H9 (cell line): ENCODE data around the gene LNX2. TPM values are rescaled to one million over a fixed set of nuclear protein-coding genes. Genes with fewer than 3 reads are reported as not detected.

Source experiments
- DNase-seq: peaks from one replicate; pipeline ENCODE4 v3.0.0-alpha.2; 2017
- H2AFZ ChIP-seq: one replicate; pipeline ENCODE4 v1.6.1; 2013; ENCODE audit warnings: mild to moderate bottlenecking, low read length, control low read depth, moderate library complexity
- H2AK5ac ChIP-seq: 2 replicates; pipeline ENCODE4 v1.6.1; 2013; ENCODE audit warnings: low read length, control low read depth, mixed read lengths; ENCODE audit not compliant: insufficient read length
- H2BK120ac ChIP-seq: one replicate; pipeline ENCODE4 v1.6.1; 2013; ENCODE audit warnings: low read depth, mild to moderate bottlenecking, low read length, control low read depth, inconsistent platforms; ENCODE audit not compliant: poor library complexity, severe bottlenecking
- H2BK12ac ChIP-seq: 2 replicates; pipeline ENCODE4 v1.6.1; 2013; ENCODE audit warnings: low read length, control low read depth, mixed read lengths, low read depth; ENCODE audit not compliant: insufficient read length
- H2BK15ac ChIP-seq: 2 replicates; pipeline ENCODE4 v1.6.1; 2013; ENCODE audit warnings: low read depth, low read length, control low read depth
- H2BK20ac ChIP-seq: one replicate; pipeline ENCODE4 v1.6.1; 2013; ENCODE audit warnings: low read depth, mild to moderate bottlenecking, low read length, control low read depth, inconsistent platforms; ENCODE audit not compliant: poor library complexity, severe bottlenecking
- H2BK5ac ChIP-seq: 2 replicates; pipeline ENCODE4 v1.6.1; 2013; ENCODE audit warnings: low read length, control low read depth, mixed read lengths; ENCODE audit not compliant: insufficient read length
- H3K14ac ChIP-seq: 2 replicates; pipeline ENCODE4 v1.6.1; 2013; ENCODE audit warnings: low read length, control low read depth; ENCODE audit not compliant: insufficient read depth
- H3K18ac ChIP-seq: 2 replicates; pipeline ENCODE4 v1.6.1; 2013; ENCODE audit warnings: low read depth, mild to moderate bottlenecking, mixed read lengths, low read length, control low read depth; ENCODE audit not compliant: insufficient read length
- H3K23ac ChIP-seq: 2 replicates; pipeline ENCODE4 v1.6.1; 2013; ENCODE audit warnings: low read length, control low read depth, mixed read lengths, low read depth; ENCODE audit not compliant: insufficient read length
- H3K23me2 ChIP-seq: 2 replicates; pipeline ENCODE4 v1.6.1; 2013; ENCODE audit warnings: low read depth, mild to moderate bottlenecking, mixed read lengths, low read length, control low read depth; ENCODE audit not compliant: insufficient read length, poor library complexity, severe bottlenecking
- H3K27ac ChIP-seq: 2 replicates; pipeline ENCODE4 v1.5.1; 2013; ENCODE audit warnings: low read length, control low read depth, mixed read lengths, low read depth; ENCODE audit not compliant: insufficient read length
- H3K27me3 ChIP-seq: 2 replicates; pipeline ENCODE4 v1.6.1; 2013; ENCODE audit warnings: low read length, control low read depth, inconsistent platforms; ENCODE audit not compliant: insufficient read depth
- H3K4ac ChIP-seq: 2 replicates; pipeline ENCODE4 v1.6.1; 2013; ENCODE audit warnings: low read depth, mild to moderate bottlenecking, control low read depth, inconsistent platforms, low read length, moderate library complexity
- H3K4me1 ChIP-seq: 2 replicates; pipeline ENCODE4 v1.6.1; 2013; ENCODE audit warnings: low read length, control low read depth, inconsistent platforms; ENCODE audit not compliant: insufficient read depth
- H3K4me2 ChIP-seq: 2 replicates; pipeline ENCODE4 v1.6.1; 2013; ENCODE audit warnings: low read length, control low read depth, mixed read lengths; ENCODE audit not compliant: insufficient read length, insufficient read depth
- H3K56ac ChIP-seq: 2 replicates; pipeline ENCODE4 v1.6.1; 2013; ENCODE audit warnings: low read depth, mild to moderate bottlenecking, mixed read lengths, low read length, control low read depth; ENCODE audit not compliant: insufficient read length
- H3K79me1 ChIP-seq: 2 replicates; pipeline ENCODE4 v1.6.1; 2013; ENCODE audit warnings: low read depth, mild to moderate bottlenecking, moderate library complexity, low read length, control low read depth, inconsistent platforms; ENCODE audit not compliant: insufficient read depth, poor library complexity, severe bottlenecking
- H3K79me2 ChIP-seq: 2 replicates; pipeline ENCODE4 v1.6.1; 2013; ENCODE audit warnings: low read length, control low read depth, inconsistent platforms; ENCODE audit not compliant: insufficient read depth
- H3K9ac ChIP-seq: 2 replicates; pipeline ENCODE4 v1.6.1; 2013; ENCODE audit warnings: low read length, control low read depth, mixed read lengths; ENCODE audit not compliant: insufficient read length; ENCODE audit errors: extremely low read depth
- H3K9me3 ChIP-seq: one replicate; pipeline ENCODE4 v1.6.1; 2013; ENCODE audit warnings: low read depth, low read length, inconsistent platforms; ENCODE audit not compliant: control insufficient read depth
- H3T11ph ChIP-seq: one replicate; pipeline ENCODE4 v1.6.1; 2013; ENCODE audit warnings: mild to moderate bottlenecking, low read length, control low read depth, inconsistent platforms
- H4K20me1 ChIP-seq: one replicate; pipeline ENCODE4 v1.6.1; 2013; ENCODE audit not compliant: control insufficient read depth, insufficient read length, insufficient read depth
- H4K5ac ChIP-seq: 2 replicates; pipeline ENCODE4 v1.6.1; 2013; ENCODE audit warnings: low read depth, mild to moderate bottlenecking, mixed read lengths, low read length, control low read depth; ENCODE audit not compliant: insufficient read length
- H4K8ac ChIP-seq: replicated peaks from 2 replicates; pipeline ENCODE4 v1.6.1; 2013; ENCODE audit warnings: low read length, control low read depth, mixed read lengths, low read depth; ENCODE audit not compliant: insufficient read length
- H4K91ac ChIP-seq: 2 replicates; pipeline ENCODE4 v1.6.1; 2013; ENCODE audit warnings: low read depth, mild to moderate bottlenecking, moderate library complexity, mixed read lengths, low read length, control low read depth; ENCODE audit not compliant: insufficient read length
- H3K27ac Mint-ChIP-seq, 3 experiments: 2 replicates in 2 of 3; 3 replicates in 1 of 3; pipeline ENCODE4 v1.8.0; 2020 to 2021; ENCODE audit warnings: mixed read lengths in 3 of 3, mild to moderate bottlenecking in 1 of 3, moderate library complexity in 1 of 3
- H3K27me3 Mint-ChIP-seq: 2 replicates; pipeline ENCODE4 v1.8.0; 2021; ENCODE audit warnings: low read depth, mild to moderate bottlenecking, moderate library complexity, mixed read lengths
- H3K36me3 Mint-ChIP-seq, 3 experiments: 2 replicates in 2 of 3; 3 replicates in 1 of 3; pipeline ENCODE4 v1.8.0; 2020 to 2021; ENCODE audit warnings: low read depth in 3 of 3, mixed read lengths in 3 of 3; ENCODE audit not compliant: insufficient read depth in 1 of 3
- H3K4me1 Mint-ChIP-seq, 2 experiments: 2 replicates each; pipeline ENCODE4 v1.8.0; 2020; ENCODE audit warnings: mixed read lengths in 2 of 2
- H3K4me3 Mint-ChIP-seq, 2 experiments: 2 replicates in 1 of 2; 3 replicates in 1 of 2; pipeline ENCODE4 v1.8.0; 2020 to 2021; ENCODE audit warnings: mild to moderate bottlenecking in 2 of 2, mixed read lengths in 2 of 2, moderate library complexity in 1 of 2
- H3K9me3 Mint-ChIP-seq, 2 experiments: 2 replicates in 1 of 2; 3 replicates in 1 of 2; pipeline ENCODE4 v1.8.0; 2020; ENCODE audit warnings: mild to moderate bottlenecking in 2 of 2, mixed read lengths in 2 of 2, moderate library complexity in 1 of 2
- CTCF ChIP-seq: fragments of 200-600 bp; sonication (generic); conservative IDR thresholded peaks from 3 replicates; pipeline ENCODE4 v1.8.0; 2021; ENCODE audit warnings: antibody characterized with exemption, mild to moderate bottlenecking
- WGBS: extraction: QIAGEN DNeasy Blood & Tissue Kit; methylation state at CpG from one replicate; pipeline ENCODE4 v1.1.7; 2013; ENCODE audit warnings: missing lambda C conversion rate, low lambda C conversion rate, mixed read lengths; ENCODE audit not compliant: insufficient read length; ENCODE audit errors: extremely low coverage; 5-methylcytosine and 5-hydroxymethylcytosine counted together
- total RNA-seq: library from RNA; stranded (reverse); gene quantifications from 2 replicates; pipeline ENCODE4 v1.2.1, GENCODE V29; 2021

Gene LNX2
- total RNA-seq, 1 experiment from 2014 or later, result 12.4 TPM

GRCh38 chr13:27508802-27509201 is 111.5 kb downstream of the LNX2 start:
- Mint-ChIP-seq H3K27ac (0 out of 7 replicates have a peak overlapping the region, but pooled peaks of 1 of the 3 experiments have one; percentile 18), H3K9me3 (no peaks in the 10 kb centered on the region), H3K4me1 (no peaks in the 10 kb centered on the region), H3K27me3 (peaks cover 19% of the 10 kb centered on the region), H3K36me3 (no peaks in the 10 kb centered on the region), H3K4me3 (no peak overlapping the region)
- no peak for TF ChIP-seq CTCF
- no peak overlapping the region for H2BK120ac ChIP-seq
- no peak overlapping the region for H3K27ac ChIP-seq
- no peaks in the 10 kb centered on the region for H4K20me1 ChIP-seq
- no peak overlapping the region for H3K4me2 ChIP-seq
- H3K9ac ChIP-seq, result no peak overlapping the region
- no peak overlapping the region for H2BK5ac ChIP-seq
- no peak overlapping the region for H2AFZ ChIP-seq
- H3K79me1 ChIP-seq, result no peaks in the 10 kb centered on the region
- H4K91ac ChIP-seq, result no peak overlapping the region
- no CpG with 5 or more reads among the region's 9 CpGs for WGBS
- no peak overlapping the region for H3K56ac ChIP-seq
- no peak overlapping the region for H3K14ac ChIP-seq
- DNase-seq, result no peak
- H3K18ac ChIP-seq, result no peak overlapping the region
- no peak overlapping the region for H2BK12ac ChIP-seq
- no peak overlapping the region for H3T11ph ChIP-seq
- H4K5ac ChIP-seq, result no peak overlapping the region
- no peak overlapping the region for H2AK5ac ChIP-seq
- no peaks in the 10 kb centered on the region for H3K23me2 ChIP-seq
- no peaks in the 10 kb centered on the region for H3K4me1 ChIP-seq
- H2BK20ac ChIP-seq, result no peak overlapping the region
- H3K4ac ChIP-seq, result no peak overlapping the region
- H3K9me3 ChIP-seq, result no peaks in the 10 kb centered on the region
- no peak overlapping the region for H3K23ac ChIP-seq
- no peaks in the 10 kb centered on the region for H3K79me2 ChIP-seq
- no peak overlapping the region for H4K8ac ChIP-seq
- H2BK15ac ChIP-seq, result no peak overlapping the region
- H3K27me3 ChIP-seq, result no peaks in the 10 kb centered on the region
